Fibroblast of peridontal ligament (primary cell): Measurements from ENCODE around the gene COL10A1.

ENCODE experiments used
- DNase-seq: peaks from one replicate; pipeline ENCODE4 v3.0.0-alpha.2; 2010; ENCODE audit errors: extremely low read depth

COL10A1 gene

DNA sequence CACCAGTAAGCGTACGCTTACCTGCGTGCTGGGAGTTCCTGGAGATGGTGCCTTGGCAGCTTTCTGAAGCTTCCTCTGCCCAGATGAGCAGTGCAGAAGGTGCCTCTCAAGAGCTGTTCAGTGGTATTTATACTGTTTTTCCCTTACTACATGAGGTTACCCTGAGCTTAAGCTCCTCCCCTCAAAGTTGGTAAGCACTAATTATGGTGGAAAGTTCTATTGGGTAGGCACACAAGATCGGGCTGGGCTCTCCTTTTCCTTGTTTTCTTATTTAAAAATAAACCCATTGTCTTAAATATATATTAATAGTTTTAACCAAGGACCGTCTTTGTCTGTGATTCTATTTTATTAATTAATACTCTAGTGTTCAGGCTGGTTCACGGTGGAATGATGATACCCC, at the start of gene COL10A1:
Gene COL10A1 (minus strand): TSS at position 101 of the 400 bp plus-strand sequence. CDS start 640 bp downstream, outside the sequence.
- DNase-seq: no peak

DNA sequence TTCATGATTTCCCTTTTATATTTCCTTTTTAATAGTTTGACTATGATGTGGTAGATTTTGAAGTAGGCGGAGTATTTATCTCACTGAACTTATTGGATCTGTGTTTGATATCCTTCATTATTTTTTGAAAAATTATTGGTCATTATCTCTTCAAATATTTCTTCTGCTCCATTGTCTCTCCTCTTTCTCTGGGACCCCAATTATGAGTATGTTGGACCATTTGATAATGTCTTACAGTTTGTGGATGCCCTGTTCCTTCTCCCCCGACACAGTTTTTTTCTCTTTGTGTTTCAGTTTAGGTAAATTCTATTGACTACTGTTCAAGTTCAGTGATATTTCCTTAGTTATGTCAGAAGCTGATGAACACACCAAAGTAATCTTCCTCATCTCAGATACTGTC, 49.4 kb upstream of the COL10A1 start:
- no peak for DNase-seq

GRCh38 chr6:116173928-116174327, 48.0 kb upstream of the COL10A1 start:
- DNase-seq: no peak

GRCh38 chr6:116170358-116171057, 44.6 kb upstream of the COL10A1 start:
- DNase-seq: no peak

- DNase-seq: no peak
These were observed 43.9 kb upstream of the COL10A1 start for GRCh38 chr6:116169880-116170279.

DNA sequence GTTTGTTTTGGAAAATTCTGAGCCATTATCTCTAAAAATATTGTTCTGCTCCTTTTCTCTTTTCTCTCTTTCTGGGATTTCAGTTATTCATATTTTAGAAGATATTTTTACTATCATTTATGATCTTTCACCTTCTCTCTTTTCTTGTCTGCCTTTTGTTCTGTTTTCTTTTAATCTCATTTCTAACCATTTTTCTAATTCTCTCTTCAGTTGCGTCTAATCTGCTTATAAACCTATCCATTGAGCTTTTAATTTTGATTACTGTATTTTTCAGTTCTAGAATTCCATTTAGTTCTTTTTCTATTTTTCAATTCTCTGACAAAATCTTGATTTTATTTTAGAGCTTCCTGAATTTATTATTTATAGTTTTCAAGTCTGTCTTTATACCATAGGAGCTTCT, 42.2 kb upstream of the COL10A1 start:
- DNase-seq: no peak

GRCh38 chr6:116166369-116166768, 40.4 kb upstream of the COL10A1 start:
- DNase-seq: peak; percentile 34

GRCh38 chr6:116165596-116165995, 39.7 kb upstream of the COL10A1 start:
- no peak for DNase-seq

- peak; percentile 78 for DNase-seq
These were observed 34.0 kb upstream of the COL10A1 start for GRCh38 chr6:116159782-116160524.

GRCh38 chr6:116158641-116159040, 32.7 kb upstream of the COL10A1 start:
- DNase-seq: peak; percentile 58

- peak; percentile 65 for DNase-seq
These were observed 31.5 kb upstream of the COL10A1 start for GRCh38 chr6:116157391-116157790.

- DNase-seq: no peak
These were observed 30.7 kb upstream of the COL10A1 start for GRCh38 chr6:116156405-116157326.

GRCh38 chr6:116154887-116155286, 29.0 kb upstream of the COL10A1 start:
- no peak for DNase-seq

DNA sequence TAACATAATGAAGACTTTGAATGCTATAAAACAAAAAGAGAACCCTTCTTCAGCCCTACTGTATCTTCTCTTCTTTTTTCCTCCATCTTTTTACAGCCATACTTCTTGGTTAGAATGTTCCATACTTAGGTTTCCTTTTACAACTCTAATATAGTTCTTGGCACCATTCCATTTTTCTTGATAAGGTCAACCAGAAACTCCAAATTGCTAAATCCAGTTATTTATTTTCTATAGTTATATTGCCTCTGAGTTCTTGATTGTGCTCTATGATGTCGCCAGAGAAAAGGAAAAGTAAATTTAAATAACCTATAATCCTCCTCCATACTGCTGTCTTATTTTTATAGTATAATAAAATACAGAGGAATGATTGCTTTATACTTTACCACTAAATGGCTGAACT, 26.7 kb upstream of the COL10A1 start:
- DNase-seq: peak; percentile 34

GRCh38 chr6:116145803-116146675, 20.1 kb upstream of the COL10A1 start:
- no peak for DNase-seq

DNA sequence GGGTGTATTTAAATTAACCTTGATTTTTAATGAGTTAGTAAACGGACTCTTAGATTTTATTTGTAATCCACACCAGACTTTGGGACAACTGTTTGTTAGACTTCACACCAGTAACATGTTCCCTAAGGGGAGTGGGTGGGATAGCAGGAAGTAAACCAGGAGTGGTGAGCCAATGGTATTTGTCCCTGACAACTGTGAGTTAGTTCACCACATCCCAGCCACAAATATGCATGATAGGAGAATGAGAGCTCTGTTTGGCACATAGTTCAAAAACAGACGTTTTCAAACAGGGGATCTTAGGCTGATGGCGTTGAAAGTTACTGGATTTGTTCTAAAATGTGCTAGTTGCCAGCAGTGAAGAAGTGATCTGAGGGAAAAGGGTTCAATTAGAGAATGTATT, 18.7 kb upstream of the COL10A1 start:
- peak; percentile 84 for DNase-seq

DNA sequence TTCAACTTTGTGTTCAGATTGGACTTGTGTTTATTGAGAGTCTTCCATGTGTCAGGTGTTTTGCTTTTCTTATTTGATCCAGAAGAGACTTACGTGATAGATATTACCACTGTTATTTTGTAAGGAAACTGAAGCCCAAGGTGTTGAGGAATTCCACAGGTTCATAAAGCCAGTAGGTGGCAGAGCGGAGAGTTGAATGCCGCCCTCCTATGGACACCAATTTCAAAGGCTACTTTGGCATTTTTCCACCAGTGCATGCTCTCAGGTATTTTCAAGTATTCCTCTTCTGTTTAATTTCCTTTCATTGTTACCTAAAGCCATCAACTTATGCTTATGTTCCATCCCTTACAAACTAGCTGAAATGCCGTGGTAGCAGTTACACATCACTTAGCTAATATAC, 14.0 kb upstream of the COL10A1 start:
- no peak for DNase-seq

- DNase-seq: peak; percentile 25
These were observed 11.0 kb upstream of the COL10A1 start for GRCh38 chr6:116136933-116137340.

GRCh38 chr6:116136373-116136772, 10.4 kb upstream of the COL10A1 start:
- no peak for DNase-seq

DNA sequence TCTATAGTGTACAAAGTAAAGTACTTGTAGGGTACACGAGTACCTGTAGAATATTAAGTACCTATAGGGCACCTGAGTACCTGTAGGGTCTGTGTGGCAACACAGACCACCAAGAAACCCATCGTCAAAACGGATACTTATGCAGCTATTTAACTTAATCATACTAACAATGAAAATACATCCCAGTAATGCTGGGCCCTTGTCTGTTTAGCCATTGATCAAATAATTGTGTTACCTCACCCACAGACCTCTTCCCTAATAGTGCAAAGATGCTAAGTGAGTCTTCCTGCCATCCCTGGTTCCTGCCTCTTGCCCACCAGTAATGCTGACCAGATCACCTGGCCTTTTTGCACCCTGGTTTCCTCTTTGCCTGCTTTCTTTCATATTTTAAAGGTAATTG, 7.5 kb upstream of the COL10A1 start:
- no peak for DNase-seq
